IMR-90 (cell line): ENCODE measurements around the gene CANT1.

Experiments
- CHD1 ChIP-seq: IDR thresholded peaks from 2 replicates; pipeline ENCODE4 v1.6.1; 2012; ENCODE audit warnings: low read depth, low read length, improper control_type of control experiment
- CTCF ChIP-seq: conservative IDR thresholded peaks from 2 replicates; pipeline ENCODE4 v1.5.1; 2012; ENCODE audit warnings: mild to moderate bottlenecking, low read depth, low read length, improper control_type of control experiment
- RFX5 ChIP-seq: IDR thresholded peaks from 2 replicates; pipeline ENCODE4 v1.8.0; 2012; ENCODE audit warnings: low read depth, mild to moderate bottlenecking, low read length, moderate library complexity
- TF ChIP-seq, protein P1 (sequence below): fragments of 150-350 bp; IDR thresholded peaks from 2 replicates; pipeline ENCODE4 v1.6.1; 2017; ENCODE audit warnings: mild to moderate bottlenecking, antibody characterized with exemption, low read length, low read depth

DNA sequence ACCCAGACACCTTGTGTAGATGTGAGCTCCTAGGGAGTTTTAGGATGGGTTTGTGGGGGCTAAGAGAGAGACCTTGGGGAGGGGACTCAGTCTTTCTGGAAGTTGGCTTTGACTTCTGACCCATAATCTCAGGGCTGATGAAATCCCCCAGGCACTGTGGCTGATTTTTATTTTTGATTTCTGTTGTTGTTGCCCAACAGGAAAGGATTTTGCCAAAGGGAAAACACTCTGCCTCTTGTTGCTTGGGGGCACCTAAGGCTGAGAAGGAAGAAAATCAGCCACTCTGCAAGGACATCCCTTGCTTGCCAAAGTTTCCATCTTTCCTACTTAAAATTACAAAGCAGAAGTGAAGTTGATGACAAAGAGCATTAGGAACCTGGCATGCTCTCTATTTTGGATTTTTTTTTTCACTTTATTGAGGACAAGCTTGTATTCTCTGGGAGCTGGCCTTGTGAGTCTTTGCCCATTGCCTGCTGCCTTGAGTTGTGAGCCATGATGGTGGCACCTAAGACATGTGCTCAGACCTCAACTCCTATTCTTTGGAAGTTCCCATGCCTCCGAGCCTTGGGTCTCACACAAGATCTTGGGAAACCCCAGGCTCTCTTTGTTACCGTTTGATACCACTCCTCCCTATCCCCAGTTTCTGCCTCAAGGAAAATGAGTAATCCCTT, 11.2 kb upstream of the CANT1 start:
- TF ChIP-seq CTCF (no peak), RFX5 (no peak), CHD1 (no peak)
- TF ChIP-seq, protein P1, sequence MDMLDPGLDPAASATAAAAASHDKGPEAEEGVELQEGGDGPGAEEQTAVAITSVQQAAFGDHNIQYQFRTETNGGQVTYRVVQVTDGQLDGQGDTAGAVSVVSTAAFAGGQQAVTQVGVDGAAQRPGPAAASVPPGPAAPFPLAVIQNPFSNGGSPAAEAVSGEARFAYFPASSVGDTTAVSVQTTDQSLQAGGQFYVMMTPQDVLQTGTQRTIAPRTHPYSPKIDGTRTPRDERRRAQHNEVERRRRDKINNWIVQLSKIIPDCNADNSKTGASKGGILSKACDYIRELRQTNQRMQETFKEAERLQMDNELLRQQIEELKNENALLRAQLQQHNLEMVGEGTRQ, result no peak
